IMR-90 (cell line): ENCODE measurements around the gene LUZP2. TPM values are rescaled to one million over a fixed set of nuclear protein-coding genes. Genes with fewer than 3 reads are reported as not detected.

Experiments used
- ATAC-seq: fragments of 200-7000 bp; cut with Tn5 transposase; 2 replicates; pipeline ENCODE4 v1.9.1; 2020; ENCODE audit warnings: low read depth, mild to moderate bottlenecking, moderate library complexity
- BruUV-seq: library from RNA; stranded (reverse); fragments of 400-500 nt; replicated peaks from 2 replicates; lab custom pipeline; 2021; lab: Mats Ljungman, UMichigan
- CTCF ChIA-PET: fragments of 300-600 bp; formaldehyde crosslinking; extraction: SDS; loops from one replicate; lab custom pipeline; 2021; ENCODE audit warnings: antibody characterized with exemption; lab: Yijun Ruan, JAX
- POLR2A ChIA-PET: fragments of 300-600 bp; sonication (Branson Sonifier 250); formaldehyde crosslinking; loops from one replicate; lab custom pipeline; 2022; ENCODE audit warnings: antibody characterized with exemption; ENCODE audit not compliant: unreplicated experiment; lab: Charles Lee
- DNase-seq: peaks from one replicate; pipeline ENCODE4 v3.0.0; 2013
- H2AFZ ChIP-seq: replicated peaks from 2 replicates; pipeline ENCODE3; 2013; ENCODE audit warnings: low read length, mild to moderate bottlenecking; ENCODE audit not compliant: poor library complexity
- H2AK5ac ChIP-seq: 2 replicates; pipeline ENCODE4 v1.6.1; 2013; ENCODE audit warnings: low read depth, low read length, inconsistent platforms
- H2AK9ac ChIP-seq: replicated peaks from 2 replicates; pipeline ENCODE3; 2013; ENCODE audit warnings: mild to moderate bottlenecking, low read depth, low read length, moderate library complexity; ENCODE audit not compliant: poor library complexity
- H2BK120ac ChIP-seq: 2 replicates; pipeline ENCODE4 v1.6.1; 2013; ENCODE audit warnings: low read depth, low read length, inconsistent platforms
- H2BK15ac ChIP-seq: 3 replicates; pipeline ENCODE4 v1.6.1; 2013; ENCODE audit warnings: low read depth, low read length, inconsistent platforms
- H2BK20ac ChIP-seq: 2 replicates; pipeline ENCODE4 v1.6.1; 2013; ENCODE audit warnings: low read depth, mild to moderate bottlenecking, inconsistent platforms, low read length, moderate library complexity
- H2BK5ac ChIP-seq: 2 replicates; pipeline ENCODE4 v1.6.1; 2013; ENCODE audit warnings: mild to moderate bottlenecking, low read depth, low read length, inconsistent platforms; ENCODE audit not compliant: poor library complexity, severe bottlenecking
- H3K14ac ChIP-seq: replicated peaks from 2 replicates; pipeline ENCODE4 v1.6.1; 2013; ENCODE audit warnings: low read depth, low read length, inconsistent platforms
- H3K18ac ChIP-seq: 2 replicates; pipeline ENCODE4 v1.6.1; 2013; ENCODE audit warnings: low read depth, low read length, control low read depth
- H3K23ac ChIP-seq: 2 replicates; pipeline ENCODE4 v1.6.1; 2013; ENCODE audit warnings: low read depth, low read length, inconsistent platforms
- H3K27ac ChIP-seq: 2 replicates; pipeline ENCODE4 v1.5.1; 2013; ENCODE audit warnings: mild to moderate bottlenecking, control low read depth, low read length; ENCODE audit not compliant: insufficient read depth
- H3K27me3 ChIP-seq: 2 replicates; pipeline ENCODE4 v1.6.1; 2013; ENCODE audit warnings: low read length; ENCODE audit not compliant: control insufficient read depth, insufficient read depth
- H3K36me3 ChIP-seq: 2 replicates; pipeline ENCODE4 v1.6.1; 2013; ENCODE audit warnings: low read length, mixed read lengths; ENCODE audit not compliant: control insufficient read depth, insufficient read depth
- H3K4ac ChIP-seq: 2 replicates; pipeline ENCODE4 v1.6.1; 2013; ENCODE audit warnings: low read depth, low read length, inconsistent platforms
- H3K4me1 ChIP-seq: 2 replicates; pipeline ENCODE4 v1.6.1; 2013; ENCODE audit warnings: low read length, mixed read lengths; ENCODE audit not compliant: control insufficient read depth, insufficient read depth
- H3K4me2 ChIP-seq: 2 replicates; pipeline ENCODE4 v1.6.1; 2013; ENCODE audit warnings: low read depth, mild to moderate bottlenecking, control low read depth, low read length, moderate library complexity
- H3K4me3 ChIP-seq: 2 replicates; pipeline ENCODE4 v1.5.1; 2013; ENCODE audit warnings: low read depth, mild to moderate bottlenecking, control low read depth, low read length, moderate library complexity; ENCODE audit not compliant: insufficient read depth
- H3K56ac ChIP-seq: 2 replicates; pipeline ENCODE4 v1.6.1; 2013; ENCODE audit warnings: low read length, inconsistent platforms; ENCODE audit not compliant: insufficient read depth; ENCODE audit errors: extremely low read depth
- H3K79me1 ChIP-seq, 2 experiments: 2 replicates each; pipeline ENCODE4 v1.6.1; 2013; ENCODE audit warnings: low read length in 2 of 2, inconsistent platforms in 1 of 2, low read depth in 1 of 2
- H3K9ac ChIP-seq: 2 replicates; pipeline ENCODE4 v1.6.1; 2013; ENCODE audit warnings: low read depth, low read length, control low read depth
- H3K9me1 ChIP-seq: 2 replicates; pipeline ENCODE4 v1.6.1; 2013; ENCODE audit warnings: low read length, inconsistent platforms; ENCODE audit not compliant: insufficient read depth
- H3K9me3 ChIP-seq: 2 replicates; pipeline ENCODE4 v1.6.1; 2013; ENCODE audit warnings: low read length; ENCODE audit not compliant: control insufficient read depth, insufficient read depth
- H4K20me1 ChIP-seq: 2 replicates; pipeline ENCODE4 v1.6.1; 2013; ENCODE audit warnings: low read length, inconsistent platforms; ENCODE audit not compliant: insufficient read depth
- H4K5ac ChIP-seq: 2 replicates; pipeline ENCODE4 v1.6.1; 2013; ENCODE audit warnings: mild to moderate bottlenecking, low read depth, low read length, control low read depth
- H4K8ac ChIP-seq, 2 experiments: 2 replicates each; pipeline ENCODE4 v1.6.1; 2013; ENCODE audit warnings: low read depth in 2 of 2, low read length in 2 of 2, control low read depth in 1 of 2, inconsistent platforms in 1 of 2
- H4K91ac ChIP-seq: 2 replicates; pipeline ENCODE4 v1.6.1; 2013; ENCODE audit warnings: low read depth, low read length, inconsistent platforms; ENCODE audit not compliant: insufficient read depth
- BHLHE40 ChIP-seq: fragments of 150-350 bp; IDR thresholded peaks from 2 replicates; pipeline ENCODE4 v1.6.1; 2016; ENCODE audit warnings: mild to moderate bottlenecking, low read depth, low read length
- ELK1 ChIP-seq: fragments of 150-350 bp; IDR thresholded peaks from 2 replicates; pipeline ENCODE4 v1.6.1; 2016; ENCODE audit warnings: low read depth, mild to moderate bottlenecking, low read length, moderate library complexity, borderline replicate concordance
- MAFK ChIP-seq: IDR thresholded peaks from 2 replicates; pipeline ENCODE4 v1.6.1; 2012; ENCODE audit warnings: low read depth, low read length, improper control_type of control experiment
- MAZ ChIP-seq: IDR thresholded peaks from 2 replicates; pipeline ENCODE4 v1.6.1; 2012; ENCODE audit warnings: low read depth, mild to moderate bottlenecking, low read length, improper control_type of control experiment, moderate library complexity, borderline replicate concordance
- MXI1 ChIP-seq: IDR thresholded peaks from 2 replicates; pipeline ENCODE4 v1.6.1; 2012; ENCODE audit warnings: low read depth, mild to moderate bottlenecking, low read length, moderate library complexity, borderline replicate concordance
- NFE2L2 ChIP-seq: fragments of 150-350 bp; IDR thresholded peaks from 2 replicates; pipeline ENCODE4 v1.6.1; 2016; ENCODE audit warnings: low read depth, mild to moderate bottlenecking, low read length
- POLR2A ChIP-seq: IDR thresholded peaks from 2 replicates; pipeline ENCODE4 v1.6.1; 2012; ENCODE audit warnings: mild to moderate bottlenecking, low read depth, low read length
- RCOR1 ChIP-seq: IDR thresholded peaks from 2 replicates; pipeline ENCODE4 v1.6.1; 2012; ENCODE audit warnings: mild to moderate bottlenecking, low read length, improper control_type of control experiment; ENCODE audit not compliant: insufficient replicate concordance
- SMC3 ChIP-seq: fragments of 150-350 bp; IDR thresholded peaks from 2 replicates; pipeline ENCODE4 v1.6.1; 2016; ENCODE audit warnings: low read depth, mild to moderate bottlenecking, antibody characterized with exemption, low read length, moderate library complexity
- USF2 ChIP-seq: fragments of 150-350 bp; IDR thresholded peaks from 2 replicates; pipeline ENCODE4 v1.6.1; 2017; ENCODE audit warnings: mild to moderate bottlenecking, antibody characterized with exemption, low read length, low read depth
- WGBS, 2 experiments: methylation state at CpG; one replicate each; pipeline versions ENCODE4 v1.1.5 to v1.1.7; 2013; ENCODE audit warnings: missing lambda C conversion rate in 2 of 2; ENCODE audit not compliant: insufficient read length in 1 of 2; ENCODE audit errors: extremely low coverage in 2 of 2; 5-methylcytosine and 5-hydroxymethylcytosine counted together
- dilution Hi-C: fragments of 300-500 bp; cut with HindIII; formaldehyde crosslinking; loops from one replicate; pipeline ENCODE4 v1.14.3; 2018; ENCODE audit warnings: low sequenced_read_pairs; ENCODE audit not compliant: unreplicated experiment
- in situ Hi-C: fragments of 300-500 bp; cut with MboI; formaldehyde crosslinking; loops from 3 replicates; pipeline ENCODE4 v1.14.3; 2019; ENCODE audit warnings: low sequenced_read_pairs, inconsistent platforms, mixed read lengths
- intact Hi-C: fragments of 100-400 bp; cut with micrococcal nuclease; formaldehyde crosslinking; loops from 2 replicates; pipeline ENCODE4 v1.10.0; 2022
- polyA plus RNA-seq, 3 experiments: library from polyadenylated mRNA; depleted of rRNA; stranded (reverse); fragments of >200 nt; gene quantifications; 2 replicates each; pipeline ENCODE4 v1.2.3, GENCODE V29; 2012; ENCODE audit warnings: low replicate concordance in 1 of 3
- total RNA-seq: library from RNA; depleted of rRNA; stranded (reverse); fragments of >200 nt; gene quantifications from 2 replicates; pipeline ENCODE4 v1.2.3, GENCODE V29; 2012

LUZP2 gene
- total and polyA plus RNA-seq, 2 of the 4 experiments (the other 2 are of a cell fraction), result 0.89 to 2.0 TPM

- H3K14ac ChIP-seq, result no peak overlapping the region
- DNase-seq (no peak), ATAC-seq (no peak)
- H3K9me3 ChIP-seq, result no peaks in the 10 kb centered on the region
- no peaks in the 10 kb centered on the region for H3K4me1 ChIP-seq
- no peaks in the 10 kb centered on the region for H4K20me1 ChIP-seq
- no peak overlapping the region for H2BK120ac ChIP-seq
- intact Hi-C loops, result no loop called here
- H2AFZ ChIP-seq, result no peak overlapping the region
- H3K4me2 ChIP-seq, result no peak overlapping the region
- H3K27ac ChIP-seq, result no peak overlapping the region
- no peak overlapping the region for H3K56ac ChIP-seq
- no peak overlapping the region for H3K9ac ChIP-seq
- H3K79me1 ChIP-seq, result no peaks in the 10 kb centered on the region
- dilution Hi-C loops, result no loop called here
- in situ Hi-C loops, result no loop called here
- no peak overlapping the region for H3K23ac ChIP-seq
- H2AK9ac ChIP-seq, result no peak overlapping the region
- CTCF ChIA-PET, result no interaction called here
- H4K8ac ChIP-seq, result no peak overlapping the region
- no peak overlapping the region for H3K18ac ChIP-seq
- no CpG with 5 or more reads among the region's 3 CpGs for WGBS, 2 experiments
- H3K9me1 ChIP-seq, result no peaks in the 10 kb centered on the region
- H4K5ac ChIP-seq, result no peak overlapping the region
- no peak overlapping the region for H2BK20ac ChIP-seq
- H3K4ac ChIP-seq, result no peak overlapping the region
- H3K36me3 ChIP-seq, result no peaks in the 10 kb centered on the region
- no peak overlapping the region for H4K91ac ChIP-seq
- no peak for TF ChIP-seq MAFK
- no peak for TF ChIP-seq NFE2L2
- no peak for TF ChIP-seq MXI1
- TF ChIP-seq BHLHE40, result no peak
- TF ChIP-seq POLR2A, result no peak
- no peak for TF ChIP-seq SMC3
- no peak for TF ChIP-seq ELK1
- no peak for TF ChIP-seq RCOR1
- no peak for TF ChIP-seq MAZ
- TF ChIP-seq USF2, result no peak
- H2BK5ac ChIP-seq, result no peak overlapping the region
- no TSS peak for BruUV-seq
- POLR2A ChIA-PET, result no interaction called here
- no peak overlapping the region for H2AK5ac ChIP-seq
- no peak overlapping the region for H3K4me3 ChIP-seq
- H2BK15ac ChIP-seq, result no peak overlapping the region
- no peaks in the 10 kb centered on the region for H3K27me3 ChIP-seq
Observed at GRCh38 chr11:24944891-24945290, 448.0 kb downstream of the LUZP2 start.
